Neural cell (in vitro differentiated cells): ENCODE data around the gene AMOTL2. TPM values are rescaled to one million over a fixed set of nuclear protein-coding genes. Genes with fewer than 3 reads are reported as not detected.

ENCODE experiments used
- H2AFZ ChIP-seq: fragments of 200-600, 300-800 bp; sonication (generic), shearing (Covaris generic); 2 replicates; pipeline ENCODE4 v1.6.0; 2014; ENCODE audit warnings: low read depth, mild to moderate bottlenecking, antibody characterized with exemption, low read length, moderate library complexity
- H3F3A ChIP-seq: fragments of 200-600 bp; shearing (Covaris generic); 2 replicates; pipeline ENCODE4 v1.6.1; 2016; ENCODE audit warnings: mild to moderate bottlenecking, moderate library complexity, mixed read lengths, antibody characterized with exemption, low read length; ENCODE audit not compliant: insufficient read depth, poor library complexity, severe bottlenecking
- H3K27ac ChIP-seq: fragments of 200-600, 300-800 bp; sonication (generic), shearing (Covaris generic); 2 replicates; pipeline ENCODE4 v1.5.1; 2014; ENCODE audit warnings: mild to moderate bottlenecking, low read length, moderate library complexity
- H3K27me3 ChIP-seq: fragments of 300-800, 200-600 bp; sonication (generic), shearing (Covaris generic); 2 replicates; pipeline ENCODE4 v1.6.0; 2014; ENCODE audit warnings: mild to moderate bottlenecking, low read depth, low read length, moderate library complexity; ENCODE audit not compliant: insufficient read depth
- H3K36me3 ChIP-seq: fragments of 300-800, 200-600 bp; sonication (generic), shearing (Covaris generic); 2 replicates; pipeline ENCODE4 v1.5.1; 2014; ENCODE audit warnings: mild to moderate bottlenecking, antibody characterized with exemption, low read length, moderate library complexity; ENCODE audit not compliant: insufficient read depth
- H3K4me2 ChIP-seq: fragments of 300-800, 200-600 bp; sonication (generic), shearing (Covaris generic); 2 replicates; pipeline ENCODE4 v1.6.0; 2014; ENCODE audit warnings: mild to moderate bottlenecking, low read length
- H3K4me3 ChIP-seq: fragments of 300-800, 200-600 bp; sonication (generic), shearing (Covaris generic); 2 replicates; pipeline ENCODE4 v1.5.1; 2014; ENCODE audit warnings: mild to moderate bottlenecking, low read length, moderate library complexity
- H3K79me2 ChIP-seq: fragments of 200-600 bp; shearing (Covaris generic); replicated peaks from 2 replicates; pipeline ENCODE4 v1.6.0; 2014; ENCODE audit warnings: mild to moderate bottlenecking, low read length, moderate library complexity; ENCODE audit not compliant: insufficient read depth
- H3K9ac ChIP-seq: fragments of 300-800, 200-600 bp; sonication (generic), shearing (Covaris generic); 2 replicates; pipeline ENCODE4 v1.6.1; 2016; ENCODE audit warnings: mild to moderate bottlenecking, low read length, mixed read lengths
- H3K9me2 ChIP-seq: fragments of 200-600 bp; shearing (Covaris generic); 2 replicates; pipeline ENCODE4 v1.6.1; 2016; ENCODE audit warnings: mild to moderate bottlenecking, low read length, mixed read lengths; ENCODE audit not compliant: insufficient read depth
- H3K9me3 ChIP-seq: fragments of 200-600, 300-800 bp; sonication (generic), shearing (Covaris generic); 2 replicates; pipeline ENCODE4 v1.6.1; 2016; ENCODE audit warnings: mild to moderate bottlenecking, mixed run types, low read length, moderate library complexity, mixed read lengths
- H4K20me1 ChIP-seq: fragments of 200-600 bp; shearing (Covaris generic); 2 replicates; pipeline ENCODE4 v1.6.1; 2016; ENCODE audit warnings: mild to moderate bottlenecking, mixed run types; ENCODE audit not compliant: insufficient read depth
- CTCF ChIP-seq: fragments of 450-650 bp; IDR thresholded peaks from 2 replicates; pipeline ENCODE4 v1.5.1; 2014; ENCODE audit warnings: antibody characterized with exemption, mild to moderate bottlenecking, moderate library complexity; ENCODE audit not compliant: poor library complexity, severe bottlenecking
- EP300 ChIP-seq: fragments of 450-650 bp; conservative IDR thresholded peaks from 2 replicates; pipeline ENCODE4 v1.6.1; 2014; ENCODE audit warnings: antibody characterized with exemption, mild to moderate bottlenecking, moderate library complexity; ENCODE audit not compliant: poor library complexity, severe bottlenecking
- EZH2 ChIP-seq: fragments of 200-600, 300-800 bp; shearing (Covaris generic), sonication (generic); IDR thresholded peaks from 2 replicates; pipeline ENCODE4 v1.6.1; 2014; ENCODE audit warnings: antibody characterized with exemption, low read length, borderline replicate concordance, mild to moderate bottlenecking; ENCODE audit not compliant: insufficient read depth, poor library complexity, severe bottlenecking
- MXI1 ChIP-seq: fragments of 450-650 bp; conservative IDR thresholded peaks from 2 replicates; pipeline ENCODE4 v1.6.1; 2014; ENCODE audit warnings: antibody characterized with exemption, mild to moderate bottlenecking; ENCODE audit not compliant: poor library complexity, severe bottlenecking
- POLR2AphosphoS5 ChIP-seq: IDR thresholded peaks from 2 replicates; pipeline ENCODE4 v1.6.1; 2012
- RAD21 ChIP-seq: fragments of 450-650 bp; conservative IDR thresholded peaks from 2 replicates; pipeline ENCODE4 v1.6.1; 2014; ENCODE audit warnings: antibody characterized with exemption, mild to moderate bottlenecking, moderate library complexity
- SMC3 ChIP-seq: fragments of 450-650 bp; conservative IDR thresholded peaks from 2 replicates; pipeline ENCODE4 v1.6.1; 2014; ENCODE audit warnings: antibody characterized with exemption, mild to moderate bottlenecking, moderate library complexity; ENCODE audit not compliant: poor library complexity
- TAF1 ChIP-seq: IDR thresholded peaks from 2 replicates; pipeline ENCODE4 v1.6.1; 2012; ENCODE audit warnings: low read depth
- polyA plus RNA-seq: library from polyadenylated mRNA; depleted of rRNA; stranded (reverse); fragments of >200 nt; gene quantifications from 2 replicates; pipeline ENCODE4 v1.2.3, GENCODE V29; 2014
- TF ChIP-seq, protein P1 (sequence below): IDR thresholded peaks from 2 replicates; pipeline ENCODE4 v1.6.1; 2012; ENCODE audit warnings: borderline replicate concordance

Gene AMOTL2
- polyA plus RNA-seq, 1 donor from 2014 or later, result 30.1 TPM

- H3K9me3 ChIP-seq, result no peaks in the 10 kb centered on the region
- no peak overlapping the region for H3K9ac ChIP-seq
- H4K20me1 ChIP-seq, result no peaks in the 10 kb centered on the region
- H3F3A ChIP-seq, result no peaks in the 10 kb centered on the region
- no peaks in the 10 kb centered on the region for H3K9me2 ChIP-seq
- no peak overlapping the region for H3K4me3 ChIP-seq
- H2AFZ ChIP-seq, result no peak overlapping the region
- no peak overlapping the region for H3K27ac ChIP-seq
- no peaks in the 10 kb centered on the region for H3K79me2 ChIP-seq
- TF ChIP-seq SMC3 (no peak), EZH2 (no peak), TAF1 (no peak), EP300 (no peak), POLR2AphosphoS5 (no peak), CTCF (no peak), MXI1 (no peak), RAD21 (no peak)
- TF ChIP-seq, protein P1, sequence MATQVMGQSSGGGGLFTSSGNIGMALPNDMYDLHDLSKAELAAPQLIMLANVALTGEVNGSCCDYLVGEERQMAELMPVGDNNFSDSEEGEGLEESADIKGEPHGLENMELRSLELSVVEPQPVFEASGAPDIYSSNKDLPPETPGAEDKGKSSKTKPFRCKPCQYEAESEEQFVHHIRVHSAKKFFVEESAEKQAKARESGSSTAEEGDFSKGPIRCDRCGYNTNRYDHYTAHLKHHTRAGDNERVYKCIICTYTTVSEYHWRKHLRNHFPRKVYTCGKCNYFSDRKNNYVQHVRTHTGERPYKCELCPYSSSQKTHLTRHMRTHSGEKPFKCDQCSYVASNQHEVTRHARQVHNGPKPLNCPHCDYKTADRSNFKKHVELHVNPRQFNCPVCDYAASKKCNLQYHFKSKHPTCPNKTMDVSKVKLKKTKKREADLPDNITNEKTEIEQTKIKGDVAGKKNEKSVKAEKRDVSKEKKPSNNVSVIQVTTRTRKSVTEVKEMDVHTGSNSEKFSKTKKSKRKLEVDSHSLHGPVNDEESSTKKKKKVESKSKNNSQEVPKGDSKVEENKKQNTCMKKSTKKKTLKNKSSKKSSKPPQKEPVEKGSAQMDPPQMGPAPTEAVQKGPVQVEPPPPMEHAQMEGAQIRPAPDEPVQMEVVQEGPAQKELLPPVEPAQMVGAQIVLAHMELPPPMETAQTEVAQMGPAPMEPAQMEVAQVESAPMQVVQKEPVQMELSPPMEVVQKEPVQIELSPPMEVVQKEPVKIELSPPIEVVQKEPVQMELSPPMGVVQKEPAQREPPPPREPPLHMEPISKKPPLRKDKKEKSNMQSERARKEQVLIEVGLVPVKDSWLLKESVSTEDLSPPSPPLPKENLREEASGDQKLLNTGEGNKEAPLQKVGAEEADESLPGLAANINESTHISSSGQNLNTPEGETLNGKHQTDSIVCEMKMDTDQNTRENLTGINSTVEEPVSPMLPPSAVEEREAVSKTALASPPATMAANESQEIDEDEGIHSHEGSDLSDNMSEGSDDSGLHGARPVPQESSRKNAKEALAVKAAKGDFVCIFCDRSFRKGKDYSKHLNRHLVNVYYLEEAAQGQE, result no peak
- peaks cover 9% of the 10 kb centered on the region for H3K27me3 ChIP-seq
- H3K4me2 ChIP-seq, result no peak overlapping the region
- no peaks in the 10 kb centered on the region for H3K36me3 ChIP-seq
Observed at GRCh38 chr3:134313847-134314587, 60.2 kb downstream of the AMOTL2 start.

DNA sequence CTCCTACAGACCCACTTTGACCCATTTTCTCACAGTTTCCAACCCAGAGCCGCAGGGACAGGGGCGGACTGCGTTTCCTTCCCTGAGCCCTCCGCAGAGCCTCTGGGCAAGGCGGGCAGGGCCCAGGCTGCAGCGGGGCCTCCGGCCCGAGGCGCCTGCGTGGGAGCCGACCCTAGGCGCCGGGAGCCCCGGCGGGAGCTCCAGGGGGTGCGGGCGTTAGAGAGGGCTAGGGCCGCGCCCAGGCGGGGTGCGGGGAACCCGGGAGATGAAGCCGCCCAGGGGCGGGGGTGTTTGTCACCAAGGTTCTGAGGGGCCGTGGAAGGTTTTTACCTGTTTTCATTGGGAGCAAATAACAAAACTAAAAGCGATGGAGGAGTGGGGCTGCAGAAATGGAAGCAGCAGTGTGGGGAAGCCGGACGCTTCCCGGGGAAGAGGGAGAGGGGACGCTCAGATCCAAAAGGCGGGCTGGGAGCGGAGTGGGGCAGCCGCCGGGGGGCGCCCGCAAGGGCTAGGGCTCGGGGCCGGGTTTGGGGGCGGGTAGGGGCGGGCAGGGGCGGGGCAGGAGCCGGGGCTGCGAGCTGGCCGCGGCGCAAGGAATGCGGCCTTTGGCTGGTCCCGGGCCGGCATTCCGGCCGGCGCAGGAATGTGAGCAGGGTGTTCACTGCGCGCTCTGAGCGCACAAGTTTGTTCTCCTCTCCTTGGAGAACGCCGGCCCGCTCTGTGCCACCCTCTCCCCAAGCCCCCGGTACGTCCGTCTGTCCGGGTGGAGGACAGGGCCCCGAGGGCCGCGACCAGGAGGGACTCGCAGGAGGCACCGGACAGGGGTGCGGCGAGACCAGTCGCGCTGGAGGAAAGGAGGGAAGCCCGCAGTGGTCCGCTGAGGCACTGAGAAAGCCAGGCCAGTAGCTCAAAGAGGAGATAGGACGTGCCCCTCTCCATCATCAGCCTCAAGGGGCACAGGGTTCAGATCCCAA is 61.1 kb downstream of the AMOTL2 start:
- no peaks in the 10 kb centered on the region for H3K79me2 ChIP-seq
- TF ChIP-seq, protein P1, result no peak
- no peak for TF ChIP-seq POLR2AphosphoS5
- no peak for TF ChIP-seq EZH2
- TF ChIP-seq SMC3, result no peak
- TF ChIP-seq MXI1, result no peak
- TF ChIP-seq TAF1, result no peak
- no peak for TF ChIP-seq EP300
- no peak for TF ChIP-seq RAD21
- TF ChIP-seq CTCF, result no peak
- no peak overlapping the region for H3K4me3 ChIP-seq
- H4K20me1 ChIP-seq, result no peaks in the 10 kb centered on the region
- no peaks in the 10 kb centered on the region for H3K36me3 ChIP-seq
- H3K9ac ChIP-seq, result no peak overlapping the region
- H3F3A ChIP-seq, result no peaks in the 10 kb centered on the region
- no peak overlapping the region for H2AFZ ChIP-seq
- H3K9me3 ChIP-seq, result no peaks in the 10 kb centered on the region
- peaks cover 9% of the 10 kb centered on the region for H3K27me3 ChIP-seq
- H3K4me2 ChIP-seq, result no peak overlapping the region
- H3K9me2 ChIP-seq, result no peaks in the 10 kb centered on the region
- no peak overlapping the region for H3K27ac ChIP-seq
